WTC11 (cell line): ENCODE measurements around the gene MAEA. TPM values are rescaled to one million over a fixed set of nuclear protein-coding genes. Genes with fewer than 3 reads are reported as not detected.

Experiments used
- ATAC-seq: fragments of 200-7000 bp; cut with Tn5 transposase; 2 replicates; pipeline ENCODE4 v1.10.0; 2021; ENCODE audit warnings: mild to moderate bottlenecking, moderate library complexity
- CTCF ChIA-PET: fragments of 300-600 bp; sonication (Branson Sonifier 250); formaldehyde crosslinking; loops from one replicate; lab custom pipeline; 2021; ENCODE audit warnings: antibody characterized with exemption; lab: Charles Lee
- POLR2A ChIA-PET: fragments of 350-600 bp; sonication (Branson Sonifier 250); formaldehyde crosslinking; loops from one replicate; lab custom pipeline; 2021; ENCODE audit warnings: antibody characterized with exemption; lab: Charles Lee
- DNase-seq: peaks from one replicate; pipeline ENCODE4 v3.0.0; 2021; ENCODE audit warnings: low spot score
- H3K27ac Mint-ChIP-seq: 2 replicates; pipeline ENCODE4 v1.8.0; 2021; ENCODE audit warnings: mixed read lengths
- H3K27me3 Mint-ChIP-seq: 2 replicates; pipeline ENCODE4 v1.8.0; 2021; ENCODE audit warnings: low read depth, mild to moderate bottlenecking, moderate library complexity, mixed read lengths
- H3K36me3 Mint-ChIP-seq: 2 replicates; pipeline ENCODE4 v1.8.0; 2021; ENCODE audit warnings: mixed read lengths
- H3K4me1 Mint-ChIP-seq: 2 replicates; pipeline ENCODE4 v1.8.0; 2022; ENCODE audit warnings: mixed read lengths
- H3K4me3 Mint-ChIP-seq: 2 replicates; pipeline ENCODE4 v1.8.0; 2021; ENCODE audit warnings: mild to moderate bottlenecking, moderate library complexity, mixed read lengths
- H3K9me3 Mint-ChIP-seq: 2 replicates; pipeline ENCODE4 v1.8.0; 2021; ENCODE audit warnings: mixed read lengths
- EMX1 ChIP-seq: fragments of 250-450 bp; sonication (Bioruptor Pico); IDR thresholded peaks from 2 replicates; pipeline ENCODE4 v1.8.0; 2021; ENCODE audit warnings: mild to moderate bottlenecking
- ESRRA ChIP-seq: sonication (generic); formaldehyde crosslinking; IDR thresholded peaks from 2 replicates; pipeline ENCODE4 v1.8.1; 2022; ENCODE audit warnings: mild to moderate bottlenecking, missing genetic modification reagents, borderline replicate concordance
- ETV6 ChIP-seq: sonication (generic); formaldehyde crosslinking; IDR thresholded peaks from 2 replicates; pipeline ENCODE4 v1.8.1; 2022; ENCODE audit warnings: mild to moderate bottlenecking, missing genetic modification reagents
- GABPB1 ChIP-seq: sonication (generic); formaldehyde crosslinking; IDR thresholded peaks from 2 replicates; pipeline ENCODE4 v1.8.1; 2023; ENCODE audit warnings: mild to moderate bottlenecking, missing genetic modification reagents
- GRHL2 ChIP-seq: fragments of 250-450 bp; sonication (Bioruptor Pico); IDR thresholded peaks from 2 replicates; pipeline ENCODE4 v1.8.0; 2022; ENCODE audit warnings: mild to moderate bottlenecking, moderate library complexity; ENCODE audit not compliant: insufficient replicate concordance, severe bottlenecking
- HMGXB4 ChIP-seq: sonication (generic); formaldehyde crosslinking; IDR thresholded peaks from 2 replicates; pipeline ENCODE4 v1.8.1; 2023; ENCODE audit warnings: mild to moderate bottlenecking, moderate library complexity, missing genetic modification reagents
- JAZF1 ChIP-seq: fragments of 250-450 bp; sonication (Bioruptor Pico); IDR thresholded peaks from 2 replicates; pipeline ENCODE4 v1.9.0; 2021; ENCODE audit warnings: moderate library complexity, mild to moderate bottlenecking, inconsistent platforms
- JUN ChIP-seq: sonication (generic); formaldehyde crosslinking; IDR thresholded peaks from 2 replicates; pipeline ENCODE4 v1.8.0; 2023; ENCODE audit warnings: mild to moderate bottlenecking, missing genetic modification reagents
- MXD4 ChIP-seq: fragments of 250-450 bp; sonication (Bioruptor Pico); IDR thresholded peaks from 2 replicates; pipeline ENCODE4 v1.8.0; 2021; ENCODE audit warnings: mild to moderate bottlenecking, moderate library complexity, borderline replicate concordance
- NR3C1 ChIP-seq: sonication (generic); formaldehyde crosslinking; conservative IDR thresholded peaks from 2 replicates; pipeline ENCODE4 v1.8.1; 2023; ENCODE audit warnings: low read depth, mild to moderate bottlenecking, missing genetic modification reagents
- PRRX2 ChIP-seq: fragments of 250-450 bp; sonication (Bioruptor Pico); IDR thresholded peaks from 2 replicates; pipeline ENCODE4 v1.8.0; 2021; ENCODE audit warnings: mild to moderate bottlenecking
- RELA ChIP-seq: sonication (generic); formaldehyde crosslinking; IDR thresholded peaks from 2 replicates; pipeline ENCODE4 v1.8.1; 2022; ENCODE audit warnings: missing genetic modification reagents, mild to moderate bottlenecking, borderline replicate concordance
- TP53 ChIP-seq: sonication (generic); formaldehyde crosslinking; IDR thresholded peaks from 2 replicates; pipeline ENCODE4 v1.8.1; 2023; ENCODE audit warnings: mild to moderate bottlenecking, missing genetic modification reagents
- USF1 ChIP-seq: sonication (generic); formaldehyde crosslinking; IDR thresholded peaks from 2 replicates; pipeline ENCODE4 v1.8.0; 2022; ENCODE audit warnings: mild to moderate bottlenecking, missing genetic modification reagents
- ZBTB43 ChIP-seq: sonication (generic); formaldehyde crosslinking; IDR thresholded peaks from 2 replicates; pipeline ENCODE4 v1.8.1; 2023; ENCODE audit warnings: mild to moderate bottlenecking, missing genetic modification reagents
- ZNF121 ChIP-seq: sonication (generic); formaldehyde crosslinking; IDR thresholded peaks from 2 replicates; pipeline ENCODE4 v1.8.0; 2023; ENCODE audit warnings: missing genetic modification reagents
- ZNF317 ChIP-seq: sonication (generic); formaldehyde crosslinking; IDR thresholded peaks from 2 replicates; pipeline ENCODE4 v1.8.1; 2023; ENCODE audit warnings: low read depth, mild to moderate bottlenecking, moderate library complexity, missing genetic modification reagents, borderline replicate concordance
- ZNF396 ChIP-seq: fragments of 250-450 bp; sonication (Bioruptor Pico); IDR thresholded peaks from 2 replicates; pipeline ENCODE4 v1.8.0; 2021; ENCODE audit warnings: mild to moderate bottlenecking, moderate library complexity, borderline replicate concordance
- ZNF416 ChIP-seq: fragments of 250-450 bp; sonication (Bioruptor Pico); IDR thresholded peaks from 2 replicates; pipeline ENCODE4 v1.9.0; 2021; ENCODE audit warnings: mild to moderate bottlenecking, inconsistent platforms
- ZNF512 ChIP-seq: sonication (generic); formaldehyde crosslinking; IDR thresholded peaks from 2 replicates; pipeline ENCODE4 v1.8.1; 2022; ENCODE audit warnings: missing genetic modification reagents, borderline replicate concordance
- ZNF532 ChIP-seq: fragments of 250-450 bp; sonication (Bioruptor Pico); IDR thresholded peaks from 2 replicates; pipeline ENCODE4 v1.9.0; 2021; ENCODE audit warnings: mild to moderate bottlenecking, borderline replicate concordance
- total RNA-seq: library from RNA; stranded (reverse); gene quantifications from 3 replicates; pipeline ENCODE4 v1.2.3, GENCODE V29; 2021

Gene MAEA
- total RNA-seq, 1 experiment from 2014 or later: 86.9 TPM

GRCh38 chr4:1354983-1355275 is 65.2 kb downstream of the MAEA start:
- no peaks in the 10 kb centered on the region for H3K4me1 Mint-ChIP-seq
- TF ChIP-seq USF1 (CRISPR knock-in tag): no peak
- no peak for TF ChIP-seq JUN (CRISPR knock-in tag)
- no peak for TF ChIP-seq HMGXB4 (CRISPR knock-in tag)
- TF ChIP-seq ESRRA (CRISPR knock-in tag): no peak
- no peak for TF ChIP-seq ZNF317 (CRISPR knock-in tag)
- TF ChIP-seq ETV6 (CRISPR knock-in tag): no peak
- no peak for TF ChIP-seq EMX1 (CRISPR knock-in tag)
- no peak for TF ChIP-seq ZNF512 (CRISPR knock-in tag)
- TF ChIP-seq NR3C1 (CRISPR knock-in tag): no peak
- ATAC-seq: no peak
- no peak overlapping the region for H3K27ac Mint-ChIP-seq
- peaks cover 7% of the 10 kb centered on the region; the same call in 1 of the 2 replicates for H3K36me3 Mint-ChIP-seq
- POLR2A ChIA-PET: no interaction called here
- no peaks in the 10 kb centered on the region for H3K9me3 Mint-ChIP-seq
- DNase-seq: no peak
- H3K4me3 Mint-ChIP-seq: no peak overlapping the region
- no peaks in the 10 kb centered on the region for H3K27me3 Mint-ChIP-seq
- CTCF ChIA-PET: interaction anchor here (0.5 to 3.7 kb wide), 6 partner anchors 10 to 366 kb away, joined by 3 to 38 read pairs (median 4); partner anchors contain the start of gene TMEM129

- POLR2A ChIA-PET: no interaction called here
- Mint-ChIP-seq H3K27me3 (no peaks in the 10 kb centered on the region), H3K27ac (no peak overlapping the region), H3K4me1 (no peaks in the 10 kb centered on the region), H3K36me3 (peaks cover 4% of the 10 kb centered on the region; the same call in 1 of the 2 replicates), H3K4me3 (no peak overlapping the region), H3K9me3 (no peaks in the 10 kb centered on the region)
- CTCF ChIA-PET: interaction anchor here (0.8 to 3.7 kb wide), 18 partner anchors 9 to 276 kb away, joined by 3 to 38 read pairs (median 4); partner anchors contain the start of genes NKX1-1 and UVSSA
- ATAC-seq (no peak), DNase-seq (no peak)
- TF ChIP-seq ZNF121: no peak
- no peak for TF ChIP-seq ZBTB43 (CRISPR knock-in tag)
- no peak for TF ChIP-seq GABPB1 (CRISPR knock-in tag)
- TF ChIP-seq MXD4 (CRISPR knock-in tag): no peak
- TF ChIP-seq PRRX2 (CRISPR knock-in tag): no peak
- TF ChIP-seq ZNF416 (CRISPR knock-in tag): no peak
- no peak for TF ChIP-seq RELA (CRISPR knock-in tag)
- no peak for TF ChIP-seq JAZF1
- no peak for TF ChIP-seq ZNF396 (CRISPR knock-in tag)
- no peak for TF ChIP-seq ZNF532 (CRISPR knock-in tag)
- no peak for TF ChIP-seq TP53 (CRISPR knock-in tag)
- TF ChIP-seq GRHL2 (CRISPR knock-in tag): no peak
- TF ChIP-seq ZNF512 (CRISPR knock-in tag): no peak
Measured at GRCh38 chr4:1355378-1355777, 65.7 kb downstream of the MAEA start.
